Stimulated activated CD4-positive, alpha-beta T cell treated with anti-CD3 and anti-CD28 coated beads, Interleukin-12 subunit alpha, Interleukin-12 subunit beta, amount 100 ng/mL, for 24 hours (primary cell): ENCODE data around the gene TMEM132A.

Experiments
- DNase-seq, 2 experiments: peaks; one replicate each; pipeline ENCODE4 v3.0.0-alpha.2; 2020; ENCODE audit warnings: low read depth in 2 of 2

TMEM132A gene

DNA sequence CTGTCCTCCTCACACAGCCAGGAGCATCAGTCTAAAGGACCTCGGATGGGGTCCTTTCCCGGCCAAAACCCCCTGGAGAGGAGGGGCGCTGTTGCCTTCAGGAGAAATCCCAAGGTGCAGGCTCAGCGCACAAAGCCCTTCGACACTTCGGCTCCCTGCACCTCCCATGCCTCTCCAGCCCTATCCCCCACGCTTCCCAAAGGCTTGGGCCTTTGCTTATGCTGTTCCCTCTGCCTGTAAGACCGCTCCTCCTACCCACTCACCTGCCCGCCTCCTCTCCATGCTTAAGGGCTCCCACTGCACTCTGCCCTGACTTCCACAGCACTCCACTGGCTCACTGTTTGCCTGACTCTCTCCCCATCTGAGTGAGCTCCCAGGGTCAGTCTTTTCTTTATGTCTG, 14.2 kb downstream of the TMEM132A start:
- no peak for DNase-seq

DNA sequence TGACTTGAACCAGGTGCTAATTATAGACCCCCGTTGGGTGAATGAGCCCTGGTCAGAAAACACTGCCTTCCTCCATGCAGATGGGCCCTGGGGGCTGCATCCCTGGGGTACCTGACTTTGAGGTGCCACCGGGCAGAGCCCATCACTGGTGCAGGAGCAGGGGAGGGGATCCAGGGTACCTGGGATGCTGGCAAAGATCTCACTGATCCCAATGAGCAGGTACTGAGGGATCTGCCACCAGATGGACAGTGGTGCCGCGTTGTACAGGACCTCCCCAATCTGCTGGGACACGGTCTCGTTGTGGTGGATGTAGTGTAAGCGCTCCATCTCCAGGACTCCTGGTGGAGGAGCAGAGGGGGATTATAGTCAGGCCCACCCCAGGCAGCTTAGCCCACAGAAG, 15.0 kb downstream of the TMEM132A start:
- DNase-seq: no peak

DNA sequence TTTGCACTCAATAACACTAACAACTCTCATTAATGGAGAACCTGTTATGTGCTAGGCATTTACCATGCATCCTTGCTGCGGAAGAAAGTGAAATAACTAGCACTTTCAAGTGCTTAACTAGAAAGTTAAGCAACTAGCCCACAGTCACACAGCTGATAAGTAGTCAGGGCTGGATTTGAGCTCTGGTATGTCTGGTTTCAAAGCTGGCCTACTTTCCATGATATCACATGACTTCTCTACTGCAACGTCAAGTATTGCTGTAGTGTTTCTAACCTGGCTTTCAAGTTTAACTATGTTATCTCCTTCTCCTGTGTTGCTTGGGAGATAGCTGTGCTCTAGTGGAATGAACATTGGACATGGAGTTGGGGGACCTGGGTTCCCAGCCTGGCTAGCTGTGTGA, 15.6 kb downstream of the TMEM132A start:
- DNase-seq: no peak

DNA sequence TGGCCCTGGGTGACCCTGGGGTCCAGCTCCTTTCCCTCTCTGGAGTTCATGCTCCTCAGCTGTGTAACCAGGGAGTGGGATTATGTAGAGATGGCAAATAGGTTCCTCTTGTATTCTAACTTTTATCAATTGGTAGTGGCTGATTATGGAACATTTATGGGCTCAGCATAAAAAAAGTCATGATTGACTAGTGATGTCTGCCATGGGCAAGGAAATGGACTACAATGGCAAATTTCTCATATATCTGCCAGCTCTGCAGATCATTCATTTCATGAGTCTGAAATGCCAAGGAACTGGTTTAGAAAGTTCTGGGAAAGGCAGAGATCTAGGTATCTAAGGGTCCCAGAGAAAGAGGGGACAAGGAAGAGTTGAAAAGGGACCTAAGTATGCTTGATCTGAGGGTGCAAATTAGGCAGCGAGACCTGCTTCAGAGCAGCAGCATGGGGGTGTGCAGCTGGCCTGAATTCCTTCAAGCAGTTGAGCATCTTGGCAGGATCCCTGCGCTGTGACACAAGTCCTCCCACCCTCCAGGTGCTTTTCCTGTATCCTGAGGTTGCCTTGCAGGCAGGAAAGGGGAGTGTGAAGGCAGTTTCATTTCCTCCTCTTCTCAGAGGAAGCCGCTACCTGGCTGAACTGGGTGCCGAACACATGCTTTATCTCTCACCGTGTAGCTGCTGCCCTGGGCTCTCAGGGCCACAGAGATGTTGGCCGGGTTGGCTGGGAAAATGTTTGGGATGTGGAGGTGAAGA, 17.3 kb downstream of the TMEM132A start:
- no peak for DNase-seq

DNA sequence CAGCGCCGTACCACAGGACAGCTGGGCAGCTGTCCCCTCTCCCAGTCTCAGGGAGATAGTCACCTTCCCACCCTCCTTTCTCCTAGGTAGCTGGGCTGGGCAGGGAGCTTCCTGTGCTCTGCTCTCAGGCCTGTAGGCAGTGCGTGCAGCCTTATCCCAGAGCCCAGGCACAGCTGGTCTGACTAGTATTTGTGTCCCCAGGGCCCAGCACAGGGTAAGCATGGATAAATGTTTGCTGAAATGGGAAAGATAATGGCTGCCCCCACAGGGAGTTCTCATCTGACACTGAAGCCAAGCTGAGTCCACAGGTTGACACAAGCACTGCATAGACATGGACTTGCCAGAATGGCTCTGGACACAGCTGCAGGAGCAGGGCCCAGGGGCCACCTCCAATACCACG, 18.0 kb downstream of the TMEM132A start:
- no peak for DNase-seq

DNA sequence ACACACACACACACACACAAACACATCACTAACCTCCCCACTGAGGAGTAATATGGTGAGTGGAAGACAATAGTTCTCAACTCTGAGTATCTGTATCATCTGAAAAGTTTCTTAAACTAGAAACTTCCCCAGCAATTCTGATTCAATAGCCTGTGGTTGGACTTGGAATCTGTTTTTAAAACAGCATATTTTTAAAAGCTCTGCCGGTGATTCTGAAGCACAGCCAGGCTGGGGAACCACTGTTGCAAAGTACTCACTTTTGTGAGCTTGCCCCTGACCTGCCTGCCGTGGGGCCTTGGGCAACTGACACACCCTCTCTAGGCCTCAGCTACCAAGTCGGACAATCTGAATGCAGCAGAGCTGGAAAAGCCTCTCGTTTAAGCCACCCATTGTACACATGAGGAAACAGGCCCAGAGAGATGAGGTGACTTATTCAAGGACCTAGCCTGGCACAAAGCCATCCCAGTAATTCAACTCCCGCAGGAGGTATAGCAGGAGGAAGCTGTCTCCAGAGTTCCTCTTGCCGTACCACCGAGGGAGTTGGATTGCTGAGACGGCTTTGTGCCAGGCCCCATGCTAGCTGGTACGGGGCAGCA, 18.8 kb downstream of the TMEM132A start:
- no peak for DNase-seq

DNA sequence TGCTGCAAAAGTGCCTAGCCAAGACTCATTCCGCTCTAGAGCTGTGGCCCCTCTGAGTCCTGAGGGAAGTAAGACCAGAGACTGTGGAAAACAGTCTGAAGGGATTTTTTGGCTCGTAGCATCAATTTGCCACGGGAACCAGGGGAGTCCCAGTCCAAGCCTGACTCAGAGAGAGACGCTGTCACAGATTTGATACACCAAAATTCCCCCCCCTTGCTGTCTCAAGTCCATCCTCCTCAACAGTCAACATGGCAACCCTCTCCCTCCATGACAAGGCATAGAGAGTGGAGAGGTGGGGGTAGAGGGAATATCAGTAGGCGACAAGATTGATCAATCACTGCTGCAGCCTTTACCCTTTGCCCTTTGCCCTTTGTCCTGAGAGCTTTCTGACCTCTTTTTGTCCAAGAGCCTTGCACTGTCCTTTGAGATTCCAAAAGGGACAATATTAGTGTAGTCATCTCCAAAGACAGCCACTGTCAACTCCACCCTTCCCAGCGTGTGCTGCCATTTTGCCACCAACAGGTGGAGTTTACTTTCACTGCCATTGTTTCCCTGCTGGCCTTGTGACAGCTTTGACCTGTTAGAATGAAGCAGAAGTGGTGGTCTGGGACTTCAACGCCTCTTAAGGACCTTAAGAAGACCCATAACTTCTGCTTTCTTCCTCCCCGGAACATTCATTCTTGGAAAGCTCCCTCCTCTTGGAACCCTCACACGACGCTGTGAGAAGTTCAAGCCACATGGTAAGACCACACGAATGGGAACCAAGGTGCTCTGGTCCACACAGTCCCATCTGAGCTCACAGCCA, 20.4 kb downstream of the TMEM132A start:
- no peak for DNase-seq

DNA sequence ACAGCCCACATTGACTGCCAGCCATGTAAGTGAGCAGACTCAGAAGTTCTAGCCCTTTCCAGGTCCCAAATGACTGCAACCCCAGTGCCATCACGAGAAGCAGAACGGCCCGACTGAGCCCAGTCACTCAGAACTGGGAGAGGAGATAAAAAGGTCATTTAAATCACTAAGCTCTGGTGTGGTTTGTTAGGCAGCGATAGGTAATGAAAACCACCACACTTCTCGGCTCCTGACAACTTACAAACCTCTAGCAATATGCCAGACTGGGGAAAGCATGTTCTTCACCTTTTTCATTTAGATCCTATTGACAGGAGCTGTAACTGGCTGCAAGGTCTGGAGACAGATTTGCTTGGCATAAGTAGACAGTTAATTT, 21.0 kb downstream of the TMEM132A start:
- no peak for DNase-seq

DNA sequence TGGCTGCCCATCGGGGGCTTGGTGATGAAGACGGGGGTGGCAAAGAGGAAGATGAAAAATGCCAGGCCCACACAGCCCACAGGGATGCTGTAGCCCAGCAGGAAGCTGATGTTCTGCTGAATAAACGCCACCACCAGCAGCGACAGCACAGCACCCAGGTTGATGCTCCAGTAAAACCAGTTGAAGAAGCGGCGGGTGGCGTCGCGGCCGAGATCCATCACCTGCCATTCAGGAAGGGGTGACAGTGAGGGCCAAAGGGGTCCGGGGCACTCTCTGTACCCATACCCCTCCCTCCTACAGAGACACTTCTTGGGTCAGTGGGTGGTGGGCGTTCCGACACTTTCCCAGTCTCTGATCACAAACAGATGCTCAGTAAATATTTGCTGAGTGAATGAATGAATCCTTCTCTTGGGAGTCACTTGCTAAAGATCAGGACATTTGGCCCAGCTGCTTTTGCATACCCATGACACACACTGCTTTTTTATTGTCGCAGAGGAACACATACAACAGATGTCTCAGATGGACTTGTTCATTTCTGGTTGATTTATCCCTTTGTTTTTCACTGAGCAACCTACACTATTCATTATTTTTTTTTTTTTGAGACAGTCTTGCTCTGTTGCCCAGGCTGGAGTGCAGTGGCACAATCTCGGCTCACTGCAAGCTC, 22.5 kb downstream of the TMEM132A start:
- DNase-seq: no peak

DNA sequence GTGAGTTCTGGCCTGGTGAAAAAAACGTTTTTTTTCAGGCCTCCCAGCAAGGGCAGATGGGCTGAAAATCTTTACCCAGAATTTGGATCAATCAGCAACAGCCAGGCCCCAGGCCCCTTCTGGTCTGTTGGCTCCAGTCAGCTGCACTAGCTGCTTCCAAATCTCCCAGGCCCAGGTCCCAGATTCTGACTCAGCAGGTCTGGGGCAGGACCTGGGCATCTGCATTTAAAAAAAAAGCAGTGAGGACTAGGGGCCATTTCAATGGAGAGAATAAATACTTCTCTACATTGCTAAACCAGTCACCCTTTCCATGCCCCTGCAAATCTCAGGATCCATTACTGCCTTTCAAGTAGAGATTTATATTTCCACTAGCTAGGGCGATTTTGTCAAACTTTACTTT, 23.4 kb downstream of the TMEM132A start:
- no peak for DNase-seq

DNA sequence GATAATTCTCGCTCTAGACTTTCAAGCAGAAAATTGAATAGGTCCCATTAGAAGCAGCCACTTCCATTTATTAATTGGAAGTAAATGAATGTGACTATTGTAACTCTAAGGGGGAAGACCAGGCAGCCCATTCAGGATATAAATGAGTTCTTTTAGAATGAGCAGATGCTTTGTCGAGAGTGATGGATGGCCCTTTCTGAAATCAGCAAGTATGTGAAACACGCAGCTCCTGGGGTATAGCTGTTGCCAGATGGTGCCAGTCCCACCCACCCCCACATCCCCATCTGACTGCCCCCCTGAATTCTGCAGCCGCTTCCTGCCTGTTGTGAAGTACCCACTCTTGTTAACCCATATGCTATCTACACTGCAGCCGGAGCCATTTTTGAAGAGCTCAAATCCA, 24.0 kb downstream of the TMEM132A start:
- DNase-seq: no peak

DNA sequence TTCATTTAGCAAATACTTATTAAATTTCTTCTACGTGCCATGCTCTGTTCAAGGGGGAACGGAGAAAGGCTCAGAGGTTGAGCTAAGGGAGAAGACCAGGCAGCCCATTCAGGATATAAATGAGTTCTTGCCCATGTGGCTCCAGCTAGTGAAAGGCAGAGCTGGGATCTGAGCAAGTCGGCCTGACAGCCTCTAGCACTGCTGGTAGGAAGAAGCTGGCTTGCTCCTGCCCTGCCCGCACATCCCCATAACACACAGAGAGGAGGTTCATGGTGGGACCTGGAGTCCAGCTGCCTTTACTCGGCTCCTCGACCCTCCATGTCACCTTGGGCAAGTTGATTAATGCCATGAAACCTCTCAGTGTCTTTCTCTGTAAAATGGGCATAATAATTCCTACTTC, 25.8 kb downstream of the TMEM132A start:
- DNase-seq: no peak

DNA sequence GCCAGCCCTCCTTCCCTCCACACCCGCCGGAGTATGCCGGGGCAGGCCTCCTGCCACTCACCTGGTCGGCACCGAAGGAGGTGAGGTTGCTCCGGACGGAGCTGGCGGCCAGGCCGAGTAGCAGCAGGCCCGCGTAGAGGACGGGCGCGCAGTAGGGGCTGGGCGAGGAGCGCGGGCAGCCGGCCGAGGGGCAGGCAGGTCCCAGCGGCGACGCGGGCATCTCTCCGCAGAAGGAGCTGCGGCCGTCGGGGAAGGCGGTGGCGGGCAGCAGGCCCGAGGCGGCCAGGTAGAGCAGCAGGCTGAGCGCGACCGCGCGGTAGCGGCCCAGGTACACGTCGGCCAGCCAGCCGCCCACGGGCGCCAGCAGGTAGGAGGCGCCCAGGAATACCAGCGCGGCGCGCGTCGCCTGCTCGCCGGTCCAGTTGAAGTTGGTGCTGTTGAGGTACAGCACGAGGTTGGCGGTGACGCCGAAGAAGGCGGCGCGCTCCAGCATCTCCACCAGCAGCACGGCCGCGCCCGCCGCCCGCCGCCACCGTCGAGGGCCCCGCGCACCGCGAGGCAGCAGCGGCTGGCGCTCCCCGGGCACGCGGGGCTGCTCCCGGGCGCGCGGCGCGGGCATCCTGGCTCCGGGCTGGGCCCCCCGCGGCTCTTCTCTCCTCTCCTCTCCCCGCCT, 26.8 kb downstream of the TMEM132A start:
- DNase-seq: no peak

DNA sequence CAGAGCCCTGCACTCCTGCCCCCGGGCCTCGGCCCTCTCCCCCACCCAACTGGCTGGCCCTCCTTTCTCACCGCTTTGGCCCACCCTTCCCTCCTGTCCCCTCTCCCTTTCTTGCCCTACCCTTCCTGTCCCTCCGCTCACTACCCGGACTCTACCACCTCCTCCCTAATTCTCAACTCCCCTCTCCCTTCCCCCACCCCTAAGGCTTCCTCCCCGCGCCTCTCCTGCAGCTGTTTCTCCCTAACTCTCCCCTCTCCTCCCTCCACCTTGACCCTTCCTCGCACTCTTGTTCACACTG, 27.3 kb downstream of the TMEM132A start:
- DNase-seq: no peak

DNA sequence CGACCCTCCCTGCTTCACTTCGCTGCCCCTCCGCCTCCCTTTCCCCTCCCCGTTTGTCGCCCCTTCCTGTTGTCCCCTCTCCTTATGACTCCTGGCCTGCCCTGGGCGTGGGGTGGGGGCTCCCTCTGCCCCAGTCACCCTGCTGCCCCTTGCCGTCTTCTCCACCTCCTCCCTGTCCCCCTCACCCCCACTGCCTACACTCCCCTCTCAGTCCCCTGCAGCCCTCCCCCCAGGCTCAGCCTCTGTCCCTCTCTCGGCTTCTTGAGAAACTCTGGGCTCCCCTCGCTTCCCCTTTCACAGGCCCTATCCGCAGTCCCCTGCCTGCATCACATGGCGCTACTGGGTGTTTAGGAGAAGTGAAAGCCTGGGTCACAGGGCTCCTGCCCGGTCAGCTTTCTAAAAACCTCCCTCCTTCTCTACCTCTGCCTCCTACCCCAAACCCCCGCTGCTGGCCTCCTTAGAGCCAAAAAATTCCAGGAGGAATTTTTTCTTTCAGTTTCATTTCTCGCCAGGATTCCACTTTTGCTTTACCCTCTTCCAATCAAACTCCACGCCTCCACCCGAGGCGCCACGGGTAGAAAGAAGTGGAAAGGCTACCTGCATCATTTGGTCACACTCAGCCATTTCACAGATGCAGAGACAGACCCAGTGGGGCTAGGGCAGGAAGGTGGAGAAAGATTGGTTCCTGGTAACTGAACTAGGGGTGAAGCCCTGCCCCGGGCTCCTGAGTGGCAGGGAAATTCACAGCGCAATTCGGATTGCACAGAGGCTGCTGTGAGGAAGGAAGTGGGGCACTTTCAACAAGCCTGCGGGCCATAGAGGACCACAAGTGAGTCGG, 27.9 kb downstream of the TMEM132A start, which contains the start of gene SLC15A3:
SLC15A3 (minus strand) TSS at position 273 of the 838 bp plus-strand sequence. CDS start 625 bp downstream, outside the sequence.
- no peak for DNase-seq

DNA sequence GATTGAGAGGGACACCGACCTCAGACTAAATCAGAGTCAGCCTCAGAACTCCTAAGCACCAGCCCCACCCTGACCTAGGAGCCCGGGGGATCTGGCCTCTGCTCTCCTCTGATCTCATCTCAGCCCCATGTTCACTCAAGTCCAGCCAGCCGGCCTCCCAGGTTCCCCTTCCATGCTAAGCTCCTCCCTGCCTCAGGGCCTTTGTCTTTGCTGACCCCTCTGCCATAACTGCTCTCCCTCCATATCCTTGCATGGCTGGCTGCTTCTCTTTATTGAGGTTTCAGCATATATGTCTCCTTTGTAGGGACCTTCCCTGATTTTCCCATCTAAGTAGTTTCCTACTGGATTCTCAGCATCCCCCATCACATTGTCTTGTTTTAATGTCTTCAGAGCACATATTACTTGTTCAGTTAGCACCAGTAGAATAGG, 28.5 kb downstream of the TMEM132A start:
- no peak for DNase-seq

DNA sequence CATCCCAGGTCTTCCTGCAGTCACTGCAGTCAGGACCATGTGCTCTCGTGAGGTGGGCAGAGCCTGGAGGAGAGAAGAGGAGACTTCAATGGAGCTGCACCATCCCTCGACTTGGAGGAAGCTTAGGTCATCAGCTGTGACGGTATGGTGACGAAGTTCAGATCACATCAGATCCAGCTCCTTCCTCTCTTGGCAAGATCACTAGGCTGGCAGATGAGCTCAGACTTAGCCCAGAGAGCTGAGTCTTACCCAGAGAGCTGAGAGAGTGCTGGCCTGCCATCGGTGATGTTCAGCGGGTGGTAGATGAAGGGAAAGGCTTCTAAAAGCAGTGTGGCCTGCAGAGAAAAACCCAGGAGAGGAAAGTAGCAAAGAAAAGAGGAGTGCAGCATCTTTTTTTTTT, 29.5 kb downstream of the TMEM132A start:
- no peak for DNase-seq

DNA sequence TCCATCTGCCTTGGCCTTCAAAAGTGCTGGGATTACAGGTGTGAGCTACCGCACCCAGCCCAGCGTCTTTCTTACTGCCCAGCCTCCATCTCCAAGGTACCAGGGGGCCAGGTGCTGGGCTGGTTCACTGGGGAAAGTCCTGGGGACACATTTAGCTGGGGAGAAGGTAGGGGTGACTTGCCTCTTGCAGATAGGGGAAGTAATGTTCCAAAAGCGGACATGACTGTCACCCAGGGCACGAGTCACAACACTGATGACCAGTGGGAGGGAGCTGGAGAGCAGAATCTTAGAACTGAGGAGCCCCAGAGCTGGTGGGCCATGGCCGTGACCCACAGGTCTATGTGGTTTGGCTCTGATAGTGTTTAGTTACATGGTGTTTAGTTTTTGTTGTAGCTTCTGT, 30.2 kb downstream of the TMEM132A start:
- no peak for DNase-seq

DNA sequence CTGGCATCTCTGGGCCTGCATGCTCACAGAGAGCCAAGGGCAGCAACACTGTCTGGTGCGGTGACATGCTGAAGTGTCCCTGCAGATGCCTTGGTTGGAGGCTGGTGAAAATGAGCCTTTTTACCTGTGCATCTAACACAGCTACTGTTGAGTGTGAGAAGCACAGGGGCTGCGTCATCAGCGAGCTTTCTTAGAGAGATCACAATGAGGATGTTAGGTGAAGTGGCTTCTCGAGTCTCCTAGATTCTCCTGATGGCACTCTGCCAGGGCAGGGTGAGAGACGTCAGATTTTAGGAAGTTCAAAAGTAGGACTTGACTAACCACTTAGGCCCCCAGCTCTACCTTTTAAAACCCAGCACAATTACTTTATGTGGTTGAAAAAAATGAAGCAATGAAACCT, 31.3 kb downstream of the TMEM132A start:
- no peak for DNase-seq

DNA sequence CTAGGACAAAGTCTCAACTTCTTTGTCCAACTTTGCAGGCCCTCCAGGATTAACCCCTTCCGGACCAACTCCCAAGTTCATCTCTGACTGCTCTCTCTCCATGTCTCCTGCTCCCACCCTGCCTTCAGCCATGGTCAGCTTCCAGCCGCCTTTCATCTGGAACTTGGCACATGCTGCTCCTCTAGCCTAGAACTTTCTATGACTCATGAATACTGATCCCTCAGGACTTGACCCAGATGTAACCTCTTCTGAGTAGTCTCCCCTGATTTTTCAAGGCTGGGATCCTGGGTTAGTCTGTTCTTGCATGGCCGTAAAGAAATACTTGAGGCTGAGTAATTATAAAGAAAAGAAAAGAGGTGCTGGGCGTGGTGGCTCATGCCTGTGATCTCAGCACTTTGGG, 32.9 kb downstream of the TMEM132A start:
- DNase-seq: no peak

DNA sequence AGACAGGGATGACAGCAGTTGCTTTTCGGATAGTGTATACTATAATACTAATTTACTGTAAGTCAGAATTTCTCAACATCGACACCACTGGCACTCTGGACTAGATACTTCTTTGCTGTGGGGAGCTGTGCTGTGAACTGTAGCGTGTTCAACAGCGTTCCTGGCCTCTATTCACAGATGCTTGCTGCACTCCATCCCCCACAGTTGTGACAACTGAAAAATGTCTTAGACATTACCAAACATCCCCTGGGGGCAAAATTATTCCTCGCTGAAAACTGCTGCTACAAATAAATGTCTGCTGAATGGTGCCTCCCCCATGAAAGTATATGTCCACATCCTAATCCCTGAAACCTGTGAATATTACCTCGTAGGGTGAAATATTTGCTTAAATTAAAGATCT, 35.2 kb downstream of the TMEM132A start:
- DNase-seq: no peak
